ENCODE results near the gene HPCAL4. TPM values are rescaled to one million over a fixed set of nuclear protein-coding genes. Genes with fewer than 3 reads are reported as not detected.

Gene HPCAL4
- total RNA-seq, 1 donor from 2014 or later: 0.53 TPM

- Mint-ChIP-seq H3K27ac (no peak overlapping the region), H3K36me3 (no peaks in the 10 kb centered on the region), H3K27me3 (peaks cover 70% of the 10 kb centered on the region), H3K9me3 (no peaks in the 10 kb centered on the region), H3K4me3 (peak overlapping the region; percentile 44), H3K4me1 (ENCODE audit: unreplicated experiment) (peaks cover 36% of the 10 kb centered on the region)
- TF ChIP-seq CTCF (conservative IDR thresholded peaks at IDR 0.05): no peak
- DNase-seq (ENCODE audit: extremely low spot score, unreplicated experiment): no peak
Measured at GRCh38 chr1:39633422-39633821, 57.8 kb downstream of the HPCAL4 start.

- no peaks in the 10 kb centered on the region for H3K36me3 Mint-ChIP-seq
- peak; percentile 79 for DNase-seq (ENCODE audit: extremely low spot score, unreplicated experiment)
- H3K27me3 Mint-ChIP-seq: peaks cover 65% of the 10 kb centered on the region
- H3K4me3 Mint-ChIP-seq: peak overlapping the region; percentile 44
- H3K9me3 Mint-ChIP-seq: no peaks in the 10 kb centered on the region
- H3K4me1 Mint-ChIP-seq (ENCODE audit: unreplicated experiment): peaks cover 35% of the 10 kb centered on the region
- TF ChIP-seq CTCF (conservative IDR thresholded peaks at IDR 0.05): no peak
- no peak overlapping the region for H3K27ac Mint-ChIP-seq
Measured at GRCh38 chr1:39632682-39633417, 58.4 kb downstream of the HPCAL4 start.

- no peak overlapping the region for H3K27ac Mint-ChIP-seq
- no peaks in the 10 kb centered on the region for H3K9me3 Mint-ChIP-seq
- no peak for DNase-seq (ENCODE audit: extremely low spot score, unreplicated experiment)
- TF ChIP-seq CTCF (conservative IDR thresholded peaks at IDR 0.05): no peak
- peaks cover 30% of the 10 kb centered on the region for H3K4me1 Mint-ChIP-seq (ENCODE audit: unreplicated experiment)
- no peaks in the 10 kb centered on the region for H3K36me3 Mint-ChIP-seq
- H3K4me3 Mint-ChIP-seq: no peak overlapping the region
- H3K27me3 Mint-ChIP-seq: peaks cover 62% of the 10 kb centered on the region
Measured at GRCh38 chr1:39632323-39632681, 58.9 kb downstream of the HPCAL4 start.

GRCh38 chr1:39631361-39632322, 59.6 kb downstream of the HPCAL4 start:
- H3K4me1 Mint-ChIP-seq (ENCODE audit: unreplicated experiment): peaks cover 23% of the 10 kb centered on the region
- no peaks in the 10 kb centered on the region for H3K9me3 Mint-ChIP-seq
- no peaks in the 10 kb centered on the region for H3K36me3 Mint-ChIP-seq
- H3K27ac Mint-ChIP-seq: no peak overlapping the region
- H3K27me3 Mint-ChIP-seq: peaks cover 57% of the 10 kb centered on the region
- no peak overlapping the region for H3K4me3 Mint-ChIP-seq
- DNase-seq (ENCODE audit: extremely low spot score, unreplicated experiment): no peak
- no peak for TF ChIP-seq CTCF (conservative IDR thresholded peaks at IDR 0.05)

GRCh38 chr1:39628807-39629350, 62.4 kb downstream of the HPCAL4 start:
- no peak for DNase-seq (ENCODE audit: extremely low spot score, unreplicated experiment)
- H3K27ac Mint-ChIP-seq: no peak overlapping the region
- no peak for TF ChIP-seq CTCF (conservative IDR thresholded peaks at IDR 0.05)
- peaks cover 7% of the 10 kb centered on the region for H3K4me1 Mint-ChIP-seq (ENCODE audit: unreplicated experiment)
- no peak overlapping the region for H3K4me3 Mint-ChIP-seq
- no peaks in the 10 kb centered on the region for H3K9me3 Mint-ChIP-seq
- no peaks in the 10 kb centered on the region for H3K36me3 Mint-ChIP-seq
- peaks cover 44% of the 10 kb centered on the region for H3K27me3 Mint-ChIP-seq

Other genes starting within 250 kb of the HPCAL4 start
- gene BMP8A, start 199.8 kb downstream of the HPCAL4 start, total RNA-seq (ENCODE audit: low replicate concordance): 0.52 and 1.1 TPM in 2 replicates
- 283 and 291 TPM in 2 replicates for gene PABPC4, start 114.6 kb downstream of the HPCAL4 start, total RNA-seq (ENCODE audit: low replicate concordance)
- gene HEYL, start 51.8 kb downstream of the HPCAL4 start, total RNA-seq (ENCODE audit: low replicate concordance): 0.83 and 4.3 TPM in 2 replicates
- gene NT5C1A, start 19.3 kb downstream of the HPCAL4 start, total RNA-seq (ENCODE audit: low replicate concordance): 0.43 TPM in 1 of 2 replicates, not detected in the other
- 50.0 and 51.7 TPM in 2 replicates for gene PPIE, start 47.4 kb upstream of the HPCAL4 start, total RNA-seq (ENCODE audit: low replicate concordance)
- 0.21 and 0.65 TPM in 2 replicates for gene OXCT2, start 79.9 kb upstream of the HPCAL4 start, total RNA-seq (ENCODE audit: low replicate concordance)
- 1.5 and 2.4 TPM in 2 replicates for gene BMP8B, start 97.4 kb upstream of the HPCAL4 start, total RNA-seq (ENCODE audit: low replicate concordance)
- 23.9 and 29.6 TPM in 2 replicates for gene TRIT1, start 192.1 kb upstream of the HPCAL4 start, total RNA-seq (ENCODE audit: low replicate concordance)
- 19.5 and 36.5 TPM in 2 replicates for gene MYCL, start 210.5 kb upstream of the HPCAL4 start, total RNA-seq (ENCODE audit: low replicate concordance)